ENCODE data around the gene DENND1A.

DNA sequence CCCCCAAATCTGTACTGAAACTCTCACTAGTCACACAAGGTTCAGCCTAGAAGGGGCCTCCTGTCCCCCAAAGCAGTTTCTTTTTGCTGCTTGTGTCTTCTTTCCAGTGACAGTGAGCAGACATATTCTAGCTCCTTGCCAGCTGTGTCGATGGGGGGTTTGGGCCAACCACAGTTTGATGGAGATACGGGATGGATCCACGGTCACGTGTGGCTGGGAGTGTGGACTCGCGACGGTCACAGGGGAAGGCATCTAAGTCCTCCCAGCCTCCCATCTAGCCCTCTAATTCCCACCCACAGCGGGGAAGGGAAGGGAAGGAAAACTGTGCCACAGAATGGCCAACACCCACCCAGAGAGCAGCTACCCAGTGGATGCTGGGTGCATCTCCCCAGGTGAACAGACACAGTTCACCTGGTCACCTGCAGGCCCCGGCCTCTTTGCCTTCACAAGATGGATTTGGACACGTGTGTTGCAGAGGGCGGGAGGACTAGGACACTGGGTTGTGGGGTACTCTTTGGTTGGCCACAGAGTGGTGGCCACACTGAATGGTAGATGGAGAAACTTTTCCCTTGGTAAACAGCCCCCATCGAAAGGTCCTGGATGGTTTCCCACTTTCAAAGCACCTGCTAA is 519.5 kb downstream of the DENND1A start:
- TF ChIP-seq, protein P1, sequence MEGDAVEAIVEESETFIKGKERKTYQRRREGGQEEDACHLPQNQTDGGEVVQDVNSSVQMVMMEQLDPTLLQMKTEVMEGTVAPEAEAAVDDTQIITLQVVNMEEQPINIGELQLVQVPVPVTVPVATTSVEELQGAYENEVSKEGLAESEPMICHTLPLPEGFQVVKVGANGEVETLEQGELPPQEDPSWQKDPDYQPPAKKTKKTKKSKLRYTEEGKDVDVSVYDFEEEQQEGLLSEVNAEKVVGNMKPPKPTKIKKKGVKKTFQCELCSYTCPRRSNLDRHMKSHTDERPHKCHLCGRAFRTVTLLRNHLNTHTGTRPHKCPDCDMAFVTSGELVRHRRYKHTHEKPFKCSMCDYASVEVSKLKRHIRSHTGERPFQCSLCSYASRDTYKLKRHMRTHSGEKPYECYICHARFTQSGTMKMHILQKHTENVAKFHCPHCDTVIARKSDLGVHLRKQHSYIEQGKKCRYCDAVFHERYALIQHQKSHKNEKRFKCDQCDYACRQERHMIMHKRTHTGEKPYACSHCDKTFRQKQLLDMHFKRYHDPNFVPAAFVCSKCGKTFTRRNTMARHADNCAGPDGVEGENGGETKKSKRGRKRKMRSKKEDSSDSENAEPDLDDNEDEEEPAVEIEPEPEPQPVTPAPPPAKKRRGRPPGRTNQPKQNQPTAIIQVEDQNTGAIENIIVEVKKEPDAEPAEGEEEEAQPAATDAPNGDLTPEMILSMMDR (IDR thresholded peaks at IDR 0.05; ENCODE audit: insufficient read depth, low read depth, low read length), result no peak
- no peak for TF ChIP-seq EZH2 (IDR thresholded peaks at IDR 0.05; ENCODE audit: insufficient read depth, low read length)

Data from astrocyte (in vitro differentiated cells and primary cell).